GM19467 (cell line): ENCODE data around the gene TTYH1.

Source experiments
- ATAC-seq: cut with Tn5 transposase; IDR thresholded peaks from one replicate; pipeline ENCODE4 v1.9.1; 2021; ENCODE audit warnings: mild to moderate bottlenecking, moderate library complexity; ENCODE audit not compliant: unreplicated experiment

TTYH1 gene

DNA sequence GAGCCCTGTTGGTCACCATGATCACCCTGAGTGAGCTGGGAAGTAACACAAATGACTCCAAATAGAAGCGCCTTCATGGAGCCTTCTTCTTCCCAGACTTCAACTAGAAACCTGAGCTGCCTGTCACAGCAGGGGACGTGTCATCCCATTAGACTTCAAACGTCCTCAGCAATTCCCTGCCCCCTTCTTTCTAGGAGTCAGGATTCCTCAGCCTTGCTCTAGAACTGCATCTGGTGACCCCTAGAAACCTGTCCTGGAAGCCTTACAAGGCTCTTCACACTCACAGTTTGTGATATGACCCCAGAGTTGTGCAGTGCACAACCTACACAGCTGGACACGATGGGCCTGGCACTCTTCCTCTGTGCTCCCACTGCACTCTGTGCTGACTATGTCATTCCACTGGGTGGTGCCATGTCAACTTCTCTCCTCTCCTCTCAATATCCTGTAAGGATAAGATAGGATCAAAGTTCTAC lies 23.6 kb upstream of the TTYH1 start:
- no peak for ATAC-seq

- ATAC-seq, result no peak
These were observed 23.2 kb upstream of the TTYH1 start for GRCh38 chr19:54392105-54392504.

DNA sequence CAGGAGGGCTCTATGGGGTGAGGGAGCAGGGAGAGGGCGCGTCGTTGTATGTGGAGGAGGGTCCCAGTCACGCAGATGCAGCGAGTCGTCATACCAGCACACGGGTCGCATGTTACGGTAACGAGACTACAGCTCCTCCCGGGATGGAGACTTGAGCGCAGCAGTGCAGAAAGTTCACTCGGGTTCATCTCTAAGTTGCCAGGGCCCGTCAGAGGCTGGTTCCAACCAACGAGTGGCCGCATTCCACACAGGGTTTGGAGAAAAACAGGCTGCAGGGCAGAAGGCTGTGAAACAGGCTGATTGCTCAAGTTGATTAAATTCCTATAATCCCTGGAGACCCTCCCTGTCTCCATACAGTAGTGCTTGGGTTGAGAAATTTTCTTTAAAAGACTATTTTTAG lies 21.9 kb upstream of the TTYH1 start:
- ATAC-seq, result no peak

- ATAC-seq, result no peak
These were observed 19.6 kb upstream of the TTYH1 start for GRCh38 chr19:54395685-54396084.

DNA sequence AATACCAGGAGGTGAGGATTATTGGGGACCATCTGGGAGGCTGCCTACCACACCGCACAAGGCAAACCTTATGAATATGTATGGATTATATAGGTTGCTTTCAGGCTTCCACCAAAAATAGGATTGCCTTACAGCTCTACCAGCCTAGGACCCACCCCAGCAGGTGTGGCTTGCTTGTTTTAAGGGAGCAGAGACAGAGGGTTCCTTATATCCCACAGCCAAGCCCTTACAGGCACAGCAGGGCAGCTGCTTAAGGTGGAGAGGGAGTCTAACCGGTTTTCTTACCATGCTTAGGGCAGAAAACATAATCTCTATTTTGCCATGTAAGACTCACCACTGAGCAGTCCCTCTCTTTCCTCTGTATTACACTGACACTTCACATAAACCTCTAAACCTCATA lies 16.1 kb upstream of the TTYH1 start:
- ATAC-seq, result no peak

DNA sequence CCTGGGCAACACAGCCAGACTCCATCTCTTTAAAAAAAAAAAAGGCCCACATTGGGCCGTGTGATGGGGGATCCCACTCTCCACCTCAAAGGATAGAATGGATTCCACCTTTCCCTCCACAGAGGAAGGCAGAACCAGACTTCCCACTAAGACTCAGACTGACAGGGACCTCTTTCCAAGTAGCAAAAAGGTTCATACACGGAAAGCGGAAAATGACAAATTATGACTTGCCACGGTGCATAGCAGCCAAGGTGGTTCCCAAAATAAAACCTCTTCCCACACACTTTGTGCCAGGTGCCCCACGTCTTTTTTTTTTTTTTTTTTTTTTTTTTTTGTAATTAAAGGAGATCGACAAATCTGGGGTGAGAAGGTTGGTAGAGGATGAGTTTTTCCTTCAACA lies 14.4 kb upstream of the TTYH1 start:
- no peak for ATAC-seq

- ATAC-seq, result no peak
These were observed 12.2 kb upstream of the TTYH1 start for GRCh38 chr19:54403054-54403453.

- ATAC-seq, result no peak
These were observed 9.6 kb upstream of the TTYH1 start for GRCh38 chr19:54405628-54406027.

DNA sequence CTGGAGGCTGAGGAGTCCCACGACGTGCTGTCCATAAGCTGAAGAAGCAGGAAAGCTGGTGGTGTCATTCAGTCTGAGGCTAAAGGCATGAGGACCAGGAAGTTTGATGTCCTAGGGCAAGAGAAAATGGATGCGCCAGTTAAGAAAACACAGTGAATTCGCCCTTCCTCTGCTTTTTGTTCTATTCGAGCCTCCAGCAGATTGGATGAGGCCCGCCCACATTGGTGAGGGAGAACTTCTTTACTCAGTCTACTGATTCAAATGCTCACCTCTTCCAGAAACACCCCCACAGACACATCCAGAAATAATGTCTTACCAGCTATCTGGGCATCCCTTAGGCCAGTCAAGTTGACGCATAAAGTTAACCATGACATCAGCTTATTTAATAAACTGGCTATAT lies 7.5 kb upstream of the TTYH1 start:
- no peak for ATAC-seq

- ATAC-seq, result no peak
These were observed 6.7 kb upstream of the TTYH1 start for GRCh38 chr19:54408456-54409026.

DNA sequence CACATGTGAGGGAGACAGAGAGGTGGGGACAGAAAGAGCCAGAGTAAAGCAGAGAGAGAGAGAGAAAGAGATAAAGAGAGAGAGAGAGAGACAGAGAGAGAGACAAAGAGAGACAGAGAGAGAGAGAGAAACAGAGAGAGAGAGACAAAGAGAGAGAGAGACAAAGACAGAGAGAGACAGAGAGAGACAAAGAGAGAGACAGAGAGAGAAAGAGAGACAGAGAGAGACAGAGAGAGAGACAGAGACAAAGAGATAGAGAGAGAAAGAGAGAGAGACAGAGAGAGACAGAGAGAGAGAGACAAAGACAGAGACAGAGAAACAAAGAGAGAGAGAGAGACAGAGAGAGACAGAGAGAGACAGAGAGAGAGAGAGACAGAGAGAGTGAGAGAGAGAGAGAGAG lies 4.2 kb upstream of the TTYH1 start:
- no peak for ATAC-seq

DNA sequence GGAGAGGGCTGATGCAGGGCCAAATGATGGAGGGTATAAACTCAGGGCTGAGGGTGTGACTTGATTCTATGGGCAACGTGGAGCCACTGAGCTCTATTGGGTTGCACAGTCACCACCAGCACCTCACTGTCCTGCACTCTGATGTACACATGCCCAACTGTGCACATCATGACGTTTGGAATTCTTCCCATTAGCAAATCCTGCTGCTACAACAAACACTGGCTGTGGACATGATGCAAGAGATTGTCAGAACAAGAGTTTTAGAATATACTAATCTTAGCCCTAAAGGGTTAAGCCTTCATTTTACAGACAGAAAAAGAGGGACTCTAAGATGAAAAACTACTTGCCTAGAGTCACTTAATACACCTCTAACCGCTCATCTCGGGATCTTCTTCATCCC lies 2.4 kb upstream of the TTYH1 start:
- no peak for ATAC-seq

DNA sequence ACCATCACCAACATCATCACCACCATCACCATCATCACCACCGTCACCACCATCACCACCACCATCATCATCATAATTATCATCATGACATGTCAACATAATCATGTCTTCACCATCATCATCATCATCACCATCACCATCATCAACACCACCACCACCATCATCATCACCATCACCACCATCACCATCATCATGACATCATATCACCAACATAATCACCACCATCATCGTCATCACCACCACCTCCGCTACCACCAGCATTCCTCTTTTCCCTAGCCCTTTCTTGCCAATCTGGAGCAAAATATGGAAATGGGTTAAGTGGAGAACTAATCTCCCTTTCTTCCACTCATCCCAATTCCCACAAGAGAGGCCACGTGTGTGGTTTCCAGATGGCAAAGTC lies 1.1 kb upstream of the TTYH1 start:
- no peak for ATAC-seq

- ATAC-seq, result no peak
These were observed 823 bp downstream of the TTYH1 start for GRCh38 chr19:54415901-54416673.

- ATAC-seq, result no peak
These were observed 1.6 kb downstream of the TTYH1 start for GRCh38 chr19:54416695-54417491.

DNA sequence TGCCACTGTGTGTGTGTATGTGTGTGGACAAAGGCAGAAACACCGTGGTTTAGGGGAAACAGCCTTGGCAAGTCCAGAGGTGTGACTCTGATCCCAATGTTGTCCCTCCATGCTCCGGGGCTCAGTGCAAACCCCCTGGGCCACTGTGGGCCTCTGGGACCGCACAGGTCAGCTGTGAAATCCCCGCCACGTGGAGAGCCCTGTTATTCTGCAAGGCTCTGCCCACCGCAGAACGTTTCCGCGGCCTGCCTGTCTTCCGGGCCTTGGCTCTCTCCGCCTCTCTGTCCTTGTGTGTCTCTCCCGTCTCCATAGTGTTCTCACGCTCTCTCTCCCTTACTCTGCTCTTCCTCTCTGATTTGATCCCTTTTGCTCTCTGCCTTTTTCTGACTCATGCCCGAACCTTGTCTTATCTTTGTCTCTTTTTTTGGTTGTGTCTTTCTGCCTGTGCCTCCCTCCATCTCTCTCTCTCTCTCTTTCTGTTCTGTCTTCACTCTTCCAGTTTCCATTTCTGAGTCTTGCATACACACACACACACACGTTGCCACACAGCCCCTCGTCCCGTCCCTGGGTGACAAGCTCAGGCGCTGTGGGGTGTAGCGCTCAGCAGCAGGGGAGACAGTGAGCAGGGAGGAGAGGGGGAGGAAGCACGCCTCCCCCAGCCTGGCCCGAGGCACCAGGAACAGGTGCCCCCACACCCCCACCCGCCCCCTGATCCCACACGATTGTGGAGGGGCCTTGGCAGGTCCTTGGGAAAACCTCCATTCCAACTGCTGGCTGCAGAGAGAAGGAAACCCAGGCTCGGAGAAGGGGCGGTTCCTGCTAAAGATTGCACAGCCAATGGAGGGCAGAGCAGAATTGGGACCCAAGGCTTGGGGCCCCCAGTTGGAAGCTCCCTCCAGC lies 3.0 kb downstream of the TTYH1 start:
- ATAC-seq, result no peak

DNA sequence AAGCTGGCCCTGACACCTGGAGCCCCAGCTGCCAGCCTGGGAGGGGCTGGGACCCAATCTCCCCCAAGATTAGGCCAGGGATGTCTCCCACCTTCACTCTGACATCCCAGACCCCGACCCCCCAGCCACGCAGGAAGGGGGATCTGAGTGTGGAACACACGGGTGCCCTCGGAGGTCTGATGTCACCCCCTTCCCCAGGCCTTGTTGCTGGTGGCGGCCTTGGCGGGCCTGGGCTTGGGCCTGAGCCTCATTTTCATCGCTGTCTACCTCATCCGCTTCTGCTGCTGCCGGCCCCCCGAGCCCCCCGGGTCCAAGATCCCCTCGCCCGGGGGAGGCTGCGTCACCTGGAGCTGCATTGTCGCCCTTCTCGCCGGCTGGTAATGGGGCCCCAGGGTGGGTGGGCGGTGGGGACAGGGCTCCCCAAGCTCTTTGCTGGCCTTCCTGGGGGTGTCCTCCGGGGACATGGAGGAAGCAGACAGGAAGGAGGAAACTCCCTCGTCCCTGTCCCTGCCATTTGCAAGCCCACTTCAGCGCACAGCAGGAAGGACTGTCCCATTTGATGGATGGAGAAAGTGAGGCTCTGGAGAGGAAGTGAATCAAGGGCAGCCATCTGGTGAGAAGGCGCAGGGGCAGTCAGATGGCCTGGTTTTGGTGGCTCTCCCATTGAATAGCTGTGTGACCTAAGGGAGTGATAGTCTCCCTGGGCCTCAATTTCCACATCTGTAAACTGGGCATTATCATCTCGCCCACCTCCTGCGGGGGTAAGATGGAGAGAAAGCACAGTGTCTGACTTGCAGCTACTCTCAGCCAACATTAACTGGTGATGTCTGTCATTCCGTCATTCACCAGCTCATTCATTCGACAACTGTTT lies 3.9 kb downstream of the TTYH1 start:
- no peak for ATAC-seq

DNA sequence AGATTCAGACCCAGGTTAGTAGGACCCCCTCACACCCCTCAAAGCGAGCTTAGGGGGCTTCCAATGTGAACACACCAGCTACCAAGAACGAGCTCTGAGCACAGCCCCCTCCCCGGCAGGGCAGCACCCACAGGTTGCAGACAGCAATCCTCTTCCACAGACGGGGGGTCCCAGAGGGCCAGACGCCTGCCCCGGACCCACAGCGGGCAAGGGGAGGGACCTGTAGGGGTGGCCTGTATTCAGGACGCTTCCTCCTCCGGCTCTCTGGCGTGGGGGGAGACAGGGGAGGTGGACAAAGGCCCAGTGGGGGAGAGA lies 4.8 kb downstream of the TTYH1 start:
- no peak for ATAC-seq

- ATAC-seq, result no peak
These were observed 5.3 kb downstream of the TTYH1 start for GRCh38 chr19:54420383-54421168.
